ENCODE results near the gene TMEM244. TPM values are rescaled to one million over a fixed set of nuclear protein-coding genes. Genes with fewer than 3 reads are reported as not detected.

TMEM244 gene
- total RNA-seq, 4 donors from 2014 or later = not detected

DNA sequence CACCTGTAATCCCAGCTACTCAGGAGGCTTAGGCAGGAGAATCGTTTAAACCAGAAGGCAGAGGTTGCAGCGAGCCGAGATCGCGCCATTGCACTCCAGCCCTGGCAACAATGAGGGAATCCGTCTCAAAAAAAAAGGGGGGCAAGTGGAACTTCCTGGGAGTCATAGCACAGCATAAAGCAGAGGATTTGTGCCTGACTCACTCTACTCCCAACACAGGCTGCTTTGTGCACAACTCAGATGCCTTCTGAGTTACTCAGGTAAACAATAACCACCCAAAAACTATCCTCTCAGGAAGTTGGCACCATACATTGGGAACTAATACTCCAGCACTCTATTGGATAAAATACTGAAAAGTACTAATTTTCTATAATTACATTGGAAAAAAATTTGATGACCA lies 2.5 kb upstream of the TMEM244 start:
- H3K27ac ChIP-seq = no peak overlapping the region
- no peaks in the 10 kb centered on the region for H3K9me3 ChIP-seq
- H3K27me3 ChIP-seq = no peaks in the 10 kb centered on the region
- H3K4me3 ChIP-seq = no peak overlapping the region
- H3K4me1 ChIP-seq = peaks cover 0 to 10% (median 0%) of the 10 kb centered on the region in 3 donors
- TF ChIP-seq POLR2A (IDR thresholded peaks at IDR 0.05) = no peak
- TF ChIP-seq, protein P1, sequence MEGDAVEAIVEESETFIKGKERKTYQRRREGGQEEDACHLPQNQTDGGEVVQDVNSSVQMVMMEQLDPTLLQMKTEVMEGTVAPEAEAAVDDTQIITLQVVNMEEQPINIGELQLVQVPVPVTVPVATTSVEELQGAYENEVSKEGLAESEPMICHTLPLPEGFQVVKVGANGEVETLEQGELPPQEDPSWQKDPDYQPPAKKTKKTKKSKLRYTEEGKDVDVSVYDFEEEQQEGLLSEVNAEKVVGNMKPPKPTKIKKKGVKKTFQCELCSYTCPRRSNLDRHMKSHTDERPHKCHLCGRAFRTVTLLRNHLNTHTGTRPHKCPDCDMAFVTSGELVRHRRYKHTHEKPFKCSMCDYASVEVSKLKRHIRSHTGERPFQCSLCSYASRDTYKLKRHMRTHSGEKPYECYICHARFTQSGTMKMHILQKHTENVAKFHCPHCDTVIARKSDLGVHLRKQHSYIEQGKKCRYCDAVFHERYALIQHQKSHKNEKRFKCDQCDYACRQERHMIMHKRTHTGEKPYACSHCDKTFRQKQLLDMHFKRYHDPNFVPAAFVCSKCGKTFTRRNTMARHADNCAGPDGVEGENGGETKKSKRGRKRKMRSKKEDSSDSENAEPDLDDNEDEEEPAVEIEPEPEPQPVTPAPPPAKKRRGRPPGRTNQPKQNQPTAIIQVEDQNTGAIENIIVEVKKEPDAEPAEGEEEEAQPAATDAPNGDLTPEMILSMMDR (IDR thresholded peaks at IDR 0.05) = no peak
- WGBS, 2 donors = 78 to 81% methylated on average over 6 of the region's 6 CpGs
- H3K36me3 ChIP-seq = no peaks in the 10 kb centered on the region
- intact Hi-C loops (cut with DNase I) = no loop called here
- no peak for DNase-seq

DNA sequence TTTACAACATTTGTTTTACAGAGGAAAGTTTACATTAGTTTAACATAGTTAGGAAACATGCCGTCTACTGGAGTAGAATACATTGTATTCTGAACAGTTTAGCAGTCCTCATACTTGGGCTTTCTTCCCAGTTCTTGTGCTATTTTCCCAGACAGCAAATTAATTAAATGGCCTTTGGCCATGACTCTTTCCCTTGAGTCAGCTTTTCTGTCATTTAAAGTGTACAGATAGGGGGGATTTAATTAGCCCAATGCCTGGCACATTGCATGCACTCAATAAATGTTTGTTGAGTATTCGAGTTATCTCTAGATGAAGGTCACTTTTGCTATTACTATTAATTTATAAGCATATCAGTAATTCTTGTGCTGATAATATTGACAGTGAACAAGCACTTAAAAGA lies 1.6 kb downstream of the TMEM244 start:
- intact Hi-C loops (cut with DNase I) = no loop called here
- no peaks in the 10 kb centered on the region for H3K27me3 ChIP-seq
- TF ChIP-seq, protein P1 (IDR thresholded peaks at IDR 0.05) = no peak
- TF ChIP-seq POLR2A (IDR thresholded peaks at IDR 0.05) = no peak
- no peak overlapping the region for H3K4me3 ChIP-seq
- peaks cover 0 to 10% (median 0%) of the 10 kb centered on the region in 3 donors for H3K4me1 ChIP-seq
- no peaks in the 10 kb centered on the region for H3K36me3 ChIP-seq
- H3K27ac ChIP-seq = no peak overlapping the region
- WGBS, 2 donors = 51 to 54% methylated on average over 2 of the region's 2 CpGs
- H3K9me3 ChIP-seq = no peaks in the 10 kb centered on the region
- DNase-seq = no peak

- DNase-seq = no peak
- Histone ChIP-seq H3K27me3 (no peaks in the 10 kb centered on the region), H3K9me3 (no peaks in the 10 kb centered on the region), H3K4me1 (peaks cover 0 to 10% (median 0%) of the 10 kb centered on the region in 3 donors), H3K36me3 (no peaks in the 10 kb centered on the region), H3K4me3 (no peak overlapping the region), H3K27ac (no peak overlapping the region)
- WGBS, 2 donors = 69 to 91% methylated on average over 4 of the region's 4 CpGs
- no peak for TF ChIP-seq POLR2A (IDR thresholded peaks at IDR 0.05)
- TF ChIP-seq, protein P1 (IDR thresholded peaks at IDR 0.05) = no peak
- intact Hi-C loops (cut with DNase I) = no loop called here
Measured at GRCh38 chr6:129857838-129858237, 3.3 kb downstream of the TMEM244 start.

DNA sequence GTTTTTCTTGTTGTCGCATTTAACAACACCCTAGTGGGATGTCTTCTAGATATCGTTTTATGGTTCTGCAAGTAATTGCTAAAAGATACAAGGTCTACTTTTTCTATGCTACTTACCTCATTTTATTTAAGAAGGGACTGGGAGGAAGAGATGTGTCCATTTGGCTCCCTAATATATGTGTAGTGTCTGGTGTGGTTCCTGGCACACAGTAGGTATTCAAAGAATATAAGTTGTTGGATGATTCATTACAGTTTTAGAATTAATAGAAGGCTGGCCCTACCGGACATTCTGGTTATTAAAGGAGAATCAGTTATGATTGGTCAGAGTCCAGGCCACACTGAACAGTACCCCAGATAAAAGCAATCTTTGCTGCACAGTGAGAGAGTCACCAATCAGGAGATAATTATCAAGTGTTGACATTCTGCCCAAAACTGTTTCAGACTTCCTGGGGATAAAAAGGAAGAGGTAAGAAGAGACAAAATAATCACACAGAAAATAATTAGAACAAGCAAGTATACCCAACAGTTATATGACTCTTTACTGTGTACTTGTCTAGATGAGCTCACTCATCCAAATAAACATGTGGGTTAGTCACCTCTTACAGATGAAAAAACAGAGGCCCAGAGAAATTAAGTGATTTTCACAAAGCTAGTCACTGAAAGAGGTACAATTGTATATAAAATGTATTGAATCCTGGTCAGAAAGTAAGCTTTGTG lies 7.0 kb downstream of the TMEM244 start:
- DNase-seq = no peak
- no peak overlapping the region for H3K27ac ChIP-seq
- WGBS, 2 donors = 72 to 74% methylated on average over 3 of the region's 3 CpGs
- no peaks in the 10 kb centered on the region for H3K36me3 ChIP-seq
- peaks cover 0 to 10% (median 4%) of the 10 kb centered on the region in 3 donors for H3K4me1 ChIP-seq
- H3K27me3 ChIP-seq = no peaks in the 10 kb centered on the region
- H3K4me3 ChIP-seq = no peak overlapping the region
- intact Hi-C loops (cut with DNase I) = no loop called here
- TF ChIP-seq, protein P1 (IDR thresholded peaks at IDR 0.05) = no peak
- TF ChIP-seq POLR2A (IDR thresholded peaks at IDR 0.05) = no peak
- H3K9me3 ChIP-seq = no peaks in the 10 kb centered on the region

DNA sequence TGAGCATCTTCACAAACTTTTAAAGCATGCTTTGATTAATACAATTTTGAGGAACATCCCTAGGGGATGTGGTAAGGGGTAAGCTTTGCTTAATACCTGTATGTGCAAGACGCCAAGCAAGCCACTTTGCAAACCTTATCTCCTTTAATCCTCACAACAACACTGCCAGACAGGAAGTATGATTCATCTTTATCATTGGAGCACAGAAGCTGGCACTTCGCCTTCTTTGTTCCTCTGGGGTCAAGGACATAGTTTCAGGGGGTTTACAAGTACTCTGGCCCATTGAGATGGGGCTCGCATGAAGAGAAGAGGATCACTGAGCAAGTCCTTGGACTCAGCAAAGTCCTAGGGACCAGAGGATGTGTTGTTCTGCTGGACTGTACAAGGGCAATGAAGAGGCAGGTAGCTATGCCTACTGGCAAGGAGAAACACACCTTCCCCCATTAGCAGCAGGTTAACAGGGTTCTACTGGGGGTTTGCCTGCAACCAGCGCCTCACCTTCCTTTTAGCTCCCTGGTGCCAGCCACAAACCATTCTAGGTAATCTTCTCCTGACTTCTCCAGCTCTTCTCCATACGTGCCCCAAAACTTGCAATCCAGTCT lies 8.8 kb downstream of the TMEM244 start:
- no peak for DNase-seq
- H3K9me3 ChIP-seq = no peaks in the 10 kb centered on the region
- no peak for TF ChIP-seq POLR2A (IDR thresholded peaks at IDR 0.05)
- no peaks in the 10 kb centered on the region for H3K27me3 ChIP-seq
- H3K27ac ChIP-seq = no peak overlapping the region
- intact Hi-C loops (cut with DNase I) = no loop called here
- no peak overlapping the region for H3K4me3 ChIP-seq
- H3K4me1 ChIP-seq = peaks cover 0 to 10% (median 4%) of the 10 kb centered on the region in 3 donors
- H3K36me3 ChIP-seq = no peaks in the 10 kb centered on the region
- 52 to 58% methylated on average over 5 of the region's 5 CpGs for WGBS, 2 donors

All from esophagus squamous epithelium (tissue), 5 donors.